HEK293T (cell line): ENCODE measurements around the gene SELENOP.

Experiments
- ARNT ChIP-seq: fragments of 450-650 bp; IDR thresholded peaks from 2 replicates; pipeline ENCODE4 v1.6.1; 2017; ENCODE audit warnings: mild to moderate bottlenecking
- BHLHE40 ChIP-seq: fragments of 450-650 bp; IDR thresholded peaks from 2 replicates; pipeline ENCODE4 v1.6.1; 2016; ENCODE audit warnings: mild to moderate bottlenecking, moderate library complexity, borderline replicate concordance
- CTBP1 ChIP-seq: fragments of 450-650 bp; IDR thresholded peaks from 2 replicates; pipeline ENCODE4 v1.6.1; 2016; ENCODE audit warnings: borderline replicate concordance
- ELF4 ChIP-seq: fragments of 450-650 bp; IDR thresholded peaks from 2 replicates; pipeline ENCODE4 v1.6.1; 2017; ENCODE audit warnings: antibody characterized with exemption
- FOXK2 ChIP-seq: fragments of 450-650 bp; IDR thresholded peaks from 2 replicates; pipeline ENCODE4 v1.6.1; 2016; ENCODE audit warnings: mild to moderate bottlenecking
- FOXM1 ChIP-seq: fragments of 450-650 bp; IDR thresholded peaks from 2 replicates; pipeline ENCODE4 v1.6.1; 2017; ENCODE audit warnings: mild to moderate bottlenecking, borderline replicate concordance
- HDGF ChIP-seq: fragments of 450-650 bp; IDR thresholded peaks from 2 replicates; pipeline ENCODE4 v1.6.1; 2017; ENCODE audit warnings: antibody characterized with exemption, borderline replicate concordance
- NFRKB ChIP-seq: fragments of 450-650 bp; IDR thresholded peaks from 2 replicates; pipeline ENCODE4 v1.6.1; 2016; ENCODE audit warnings: mild to moderate bottlenecking, moderate library complexity
- SP1 ChIP-seq: fragments of 450-650 bp; IDR thresholded peaks from 2 replicates; pipeline ENCODE4 v1.6.1; 2017
- SUZ12 ChIP-seq: fragments of 450-650 bp; IDR thresholded peaks from 2 replicates; pipeline ENCODE4 v1.6.1; 2016; ENCODE audit warnings: mild to moderate bottlenecking
- TARDBP ChIP-seq: fragments of 450-650 bp; IDR thresholded peaks from 2 replicates; pipeline ENCODE4 v1.6.1; 2016
- ZNF384 ChIP-seq: fragments of 450-650 bp; IDR thresholded peaks from 2 replicates; pipeline ENCODE4 v1.6.1; 2016
- TF ChIP-seq, protein P1 (sequence below): fragments of 450-650 bp; IDR thresholded peaks from 2 replicates; pipeline ENCODE4 v1.6.1; 2016

DNA sequence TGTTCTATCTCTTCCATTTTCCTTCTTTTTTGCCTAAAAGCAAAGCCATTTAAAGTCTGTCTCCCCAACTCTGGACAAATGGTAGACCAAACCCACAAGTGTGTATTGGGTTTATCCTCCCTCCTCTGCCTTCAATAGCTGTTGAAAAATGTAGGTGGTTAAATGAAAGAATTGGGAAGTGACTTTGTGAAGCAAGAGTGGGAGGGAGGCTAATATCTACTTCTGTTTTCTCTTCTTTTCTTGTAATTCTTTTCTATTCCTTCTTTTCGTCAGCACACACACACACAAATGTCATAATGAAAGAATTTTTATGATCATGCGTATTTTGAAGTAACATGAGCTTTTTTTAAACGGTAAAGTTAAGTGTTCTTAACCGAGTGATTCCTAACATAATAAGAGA, 51.3 kb downstream of the SELENOP start:
- no peak for TF ChIP-seq FOXM1
- TF ChIP-seq ARNT = no peak
- TF ChIP-seq ELF4 = no peak
- no peak for TF ChIP-seq TARDBP
- no peak for TF ChIP-seq ZNF384
- TF ChIP-seq SUZ12 = no peak
- TF ChIP-seq FOXK2 = no peak
- TF ChIP-seq, protein P1, sequence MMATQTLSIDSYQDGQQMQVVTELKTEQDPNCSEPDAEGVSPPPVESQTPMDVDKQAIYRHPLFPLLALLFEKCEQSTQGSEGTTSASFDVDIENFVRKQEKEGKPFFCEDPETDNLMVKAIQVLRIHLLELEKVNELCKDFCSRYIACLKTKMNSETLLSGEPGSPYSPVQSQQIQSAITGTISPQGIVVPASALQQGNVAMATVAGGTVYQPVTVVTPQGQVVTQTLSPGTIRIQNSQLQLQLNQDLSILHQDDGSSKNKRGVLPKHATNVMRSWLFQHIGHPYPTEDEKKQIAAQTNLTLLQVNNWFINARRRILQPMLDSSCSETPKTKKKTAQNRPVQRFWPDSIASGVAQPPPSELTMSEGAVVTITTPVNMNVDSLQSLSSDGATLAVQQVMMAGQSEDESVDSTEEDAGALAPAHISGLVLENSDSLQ = no peak
- TF ChIP-seq NFRKB = no peak
- no peak for TF ChIP-seq HDGF
- TF ChIP-seq CTBP1 = no peak
- no peak for TF ChIP-seq BHLHE40
- no peak for TF ChIP-seq SP1
